Umbilical cord (tissue), 2 donors: Measurements from ENCODE around the gene PON1. TPM values are rescaled to one million over a fixed set of nuclear protein-coding genes. Genes with fewer than 3 reads are reported as not detected.

Experiments used
- DNase-seq: peaks from one replicate; pipeline ENCODE4 v3.0.0-alpha.2; 2015; ENCODE audit warnings: low spot score
- total RNA-seq: library from RNA; depleted of rRNA; stranded (reverse); fragments of >200 nt; gene quantifications from one replicate; pipeline ENCODE4 v1.2.3, GENCODE V29; 2014; ENCODE audit warnings: low replicate concordance; ENCODE audit not compliant: insufficient read depth

Gene PON1
- total RNA-seq, 1 donor from 2014 or later, result 0.24 TPM

DNA sequence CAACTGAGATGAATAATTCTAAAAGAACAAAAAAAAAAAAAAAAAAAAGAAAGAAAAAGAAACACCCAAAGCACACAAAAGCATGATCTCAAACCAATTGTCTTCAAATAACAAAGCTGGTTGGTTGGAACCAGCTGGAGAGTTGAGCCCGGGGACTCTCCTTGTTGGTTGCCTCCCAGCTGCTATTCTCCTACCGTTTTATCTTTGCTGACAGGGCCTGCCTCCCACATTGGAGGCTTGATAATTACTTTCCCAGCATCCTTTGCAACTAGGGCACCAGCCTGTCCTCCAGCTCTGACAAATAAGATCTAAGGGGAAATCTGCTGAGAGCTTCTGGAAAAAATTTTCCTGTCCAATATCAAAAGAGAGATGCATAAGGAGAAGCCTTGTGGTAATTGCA is 6.8 kb downstream of the PON1 start:
- DNase-seq, result no peak

DNA sequence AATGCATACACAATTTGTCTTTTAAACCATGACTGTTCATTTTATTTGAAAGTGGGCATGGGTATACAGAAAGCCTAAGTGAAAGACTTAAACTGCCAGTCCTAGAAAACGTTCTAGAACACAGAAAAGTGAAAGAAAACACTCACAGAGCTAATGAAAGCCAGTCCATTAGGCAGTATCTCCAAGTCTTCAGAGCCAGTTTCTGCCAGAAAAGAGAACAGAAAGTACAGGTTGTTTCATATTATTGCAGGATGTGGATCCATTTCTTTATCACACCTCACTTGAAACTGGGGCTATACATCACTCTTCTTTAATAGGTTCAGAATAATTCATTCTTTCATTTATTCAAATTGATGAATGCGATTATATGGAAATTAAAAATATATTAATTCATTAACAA is 7.7 kb downstream of the PON1 start:
- no peak for DNase-seq

- DNase-seq, result no peak
These were observed 11.8 kb downstream of the PON1 start for GRCh38 chr7:95312561-95312960.

- DNase-seq, result no peak
These were observed 12.9 kb downstream of the PON1 start for GRCh38 chr7:95311389-95311788.

DNA sequence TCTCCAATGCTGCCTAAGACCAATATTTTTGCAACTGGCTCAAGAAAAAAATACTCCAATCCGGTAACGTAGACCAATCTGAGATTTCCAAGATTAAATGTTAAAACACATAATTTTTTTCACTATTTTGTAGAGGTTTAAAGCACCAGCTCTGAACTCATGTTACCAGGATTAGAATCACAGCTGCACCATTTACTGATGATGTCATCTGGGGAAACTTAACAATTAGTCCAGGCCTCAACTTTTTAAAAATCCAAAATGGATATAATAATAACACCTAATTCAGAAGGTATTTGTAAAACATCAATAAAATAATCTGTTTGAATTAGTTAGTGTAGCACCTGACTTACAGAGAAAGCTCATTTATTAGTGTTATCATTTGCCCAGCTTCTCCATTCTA is 14.4 kb downstream of the PON1 start:
- no peak for DNase-seq

DNA sequence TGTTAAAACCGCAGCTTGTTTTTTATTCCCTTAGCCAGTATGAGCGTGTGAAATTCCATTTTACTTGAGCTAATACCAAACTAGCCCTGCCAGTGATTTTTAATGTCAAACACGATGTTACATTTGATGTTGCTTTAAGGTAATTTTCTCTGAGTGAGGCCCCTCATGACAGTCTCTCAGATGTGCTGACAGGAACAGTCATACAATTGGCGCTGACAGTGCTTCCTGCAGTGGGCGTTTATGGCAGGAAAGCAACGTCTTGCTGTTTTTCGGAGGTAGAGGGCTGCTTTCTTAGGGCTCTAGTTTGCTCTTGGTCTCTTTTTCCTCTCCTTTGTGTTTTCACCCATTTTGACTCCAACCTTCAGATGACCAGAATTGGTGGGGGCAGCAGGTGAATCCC is 19.3 kb downstream of the PON1 start:
- no peak for DNase-seq

- DNase-seq, result no peak
These were observed 21.1 kb downstream of the PON1 start for GRCh38 chr7:95303013-95303905.

DNA sequence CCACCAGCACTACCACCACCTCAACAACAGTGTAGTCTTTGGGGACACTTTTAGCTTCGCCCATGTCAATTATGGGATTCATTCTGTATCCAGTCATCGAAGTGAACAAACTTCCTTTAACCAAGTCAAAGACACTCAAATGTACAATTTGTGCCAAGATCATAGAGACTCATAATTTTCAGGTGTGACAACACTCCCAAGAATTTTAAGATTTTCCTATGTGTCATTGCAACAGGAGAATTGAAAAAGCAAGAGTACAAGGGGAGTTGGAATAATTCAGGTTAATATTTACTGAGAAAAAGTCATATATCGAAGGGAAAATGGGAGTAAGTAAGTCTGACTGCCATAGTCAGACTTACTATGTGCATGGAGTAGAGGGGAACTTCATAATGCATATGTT is 26.2 kb downstream of the PON1 start:
- no peak for DNase-seq

- no peak for DNase-seq
These were observed 27.3 kb downstream of the PON1 start for GRCh38 chr7:95297041-95297440.

DNA sequence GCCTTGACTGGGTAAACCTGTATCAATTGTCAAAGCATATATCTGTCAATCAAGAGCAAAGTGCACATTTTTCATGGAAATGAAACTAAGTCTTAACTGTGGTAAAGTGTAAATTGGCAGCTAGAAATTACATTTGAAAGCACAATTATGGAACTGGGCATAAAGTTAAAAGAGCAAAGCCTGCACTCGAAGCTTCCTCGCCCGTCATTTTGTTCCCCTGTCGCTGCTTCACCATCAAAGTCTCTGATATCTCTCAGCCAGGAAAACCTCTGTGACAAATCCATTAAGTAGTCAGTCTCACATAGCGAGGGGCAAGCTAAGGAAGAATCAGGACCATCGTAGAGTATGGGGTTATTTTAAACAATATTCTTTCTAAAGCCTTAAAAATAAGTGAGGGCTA is 27.9 kb downstream of the PON1 start:
- no peak for DNase-seq

GRCh38 chr7:95295397-95295796 is 28.9 kb downstream of the PON1 start:
- DNase-seq, result no peak

DNA sequence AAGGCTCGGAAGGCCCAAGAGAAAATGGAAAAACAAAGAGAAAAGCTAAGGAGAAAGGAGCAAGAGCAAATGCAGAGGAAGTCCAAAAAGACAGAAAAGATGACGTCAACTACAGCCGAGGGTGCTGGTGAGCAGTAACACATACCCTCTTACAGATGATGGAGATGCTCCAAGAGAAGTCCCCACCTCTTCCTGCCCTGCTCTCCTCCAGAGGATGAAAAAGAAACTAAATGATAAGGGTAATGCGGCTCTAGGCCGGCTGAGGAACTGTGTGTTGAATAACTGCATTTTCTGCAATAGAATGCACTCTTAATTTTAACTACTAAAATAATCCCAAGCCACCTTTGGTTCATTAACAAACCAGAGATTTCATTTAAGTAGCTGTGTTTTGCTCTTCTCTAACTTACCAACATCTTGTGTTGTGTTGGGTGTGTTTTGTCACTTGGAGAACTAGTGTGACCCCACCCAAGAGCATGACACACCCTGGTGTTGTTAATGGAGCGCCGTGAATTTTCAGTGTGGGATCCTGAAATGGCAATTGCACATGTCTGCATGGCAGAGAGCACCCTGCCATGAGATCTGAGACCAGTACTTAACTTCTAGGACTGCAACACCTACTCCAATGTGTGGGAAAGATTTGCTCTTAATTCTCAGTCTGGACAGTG is 34.0 kb downstream of the PON1 start:
- DNase-seq, result no peak

DNA sequence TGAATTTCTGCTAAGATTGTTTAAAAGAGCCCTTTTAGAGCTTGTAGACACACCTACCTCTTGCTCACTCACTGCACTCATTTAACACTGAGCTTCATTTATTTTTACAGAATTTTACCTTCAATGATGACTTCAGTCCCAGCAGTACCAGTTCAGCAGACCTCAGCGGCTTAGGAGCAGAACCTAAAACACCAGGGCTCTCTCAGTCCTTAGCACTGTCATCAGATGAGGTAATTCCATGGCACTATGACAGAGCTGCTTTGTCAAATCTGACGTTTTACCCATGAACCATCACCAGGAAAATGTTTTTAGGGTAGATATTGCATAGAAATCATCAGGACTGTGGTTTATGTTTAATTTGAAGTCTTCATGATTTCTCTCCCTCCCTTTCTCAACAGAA is 38.2 kb downstream of the PON1 start:
- DNase-seq, result no peak

GRCh38 chr7:95279417-95279816 is 44.9 kb downstream of the PON1 start:
- DNase-seq, result no peak

GRCh38 chr7:95276114-95276513 is 48.2 kb downstream of the PON1 start:
- DNase-seq, result no peak

- no peak for DNase-seq
These were observed 54.7 kb downstream of the PON1 start for GRCh38 chr7:95269640-95270039.

GRCh38 chr7:95267754-95268153 is 56.6 kb downstream of the PON1 start:
- no peak for DNase-seq

- DNase-seq, result no peak
These were observed 58.7 kb downstream of the PON1 start for GRCh38 chr7:95265634-95266033.

GRCh38 chr7:95264363-95264891 is 59.9 kb downstream of the PON1 start:
- peak; percentile 56 for DNase-seq

- DNase-seq, result no peak
These were observed 60.5 kb downstream of the PON1 start for GRCh38 chr7:95263785-95264362.

DNA sequence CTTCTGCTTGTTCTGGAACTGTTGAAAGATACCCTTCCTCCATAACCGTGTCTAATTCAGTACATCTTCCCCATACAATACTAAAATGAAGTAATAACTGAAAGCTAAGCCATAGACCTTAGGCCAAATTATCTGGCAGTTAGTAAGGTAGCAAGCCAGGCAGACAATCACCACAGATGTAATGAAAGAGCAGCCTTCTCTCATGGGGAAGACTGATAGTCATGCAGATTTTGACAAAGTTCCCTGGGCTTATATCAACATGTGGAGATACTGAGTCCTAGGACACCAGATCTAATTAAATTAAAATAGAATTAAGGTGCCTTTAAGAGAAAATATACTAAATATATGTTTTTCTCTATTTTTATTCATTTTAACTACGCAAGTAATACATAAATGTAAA is 61.5 kb downstream of the PON1 start:
- no peak for DNase-seq

DNA sequence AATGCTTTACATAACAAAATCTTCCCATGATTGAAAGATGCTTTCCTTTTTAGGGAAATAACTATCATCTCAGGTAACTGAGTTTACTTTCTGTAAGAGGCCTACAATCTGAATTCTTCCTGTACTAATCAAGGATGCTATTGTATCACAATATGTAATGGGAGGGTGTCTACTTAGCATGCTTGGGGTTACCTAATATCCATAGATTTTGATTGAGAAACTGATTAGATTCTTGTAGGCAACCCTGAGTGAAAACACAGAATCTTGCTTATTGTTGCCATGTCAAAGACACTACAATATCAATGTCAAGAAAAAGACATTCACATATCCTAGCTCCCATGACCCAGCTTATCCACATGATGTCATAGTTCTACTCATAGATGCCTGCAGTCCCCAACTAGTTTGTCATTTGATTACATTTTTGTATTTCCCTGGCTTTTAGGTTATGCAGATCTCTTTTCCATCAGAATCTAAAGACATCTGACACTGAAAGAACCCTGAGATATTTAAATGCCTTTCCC is 62.4 kb downstream of the PON1 start:
- DNase-seq, result no peak
